Kidney glomerular epithelial cell (primary cell): ENCODE data around the gene MAB21L4.

Source experiments
- DNase-seq: peaks from one replicate; lab custom pipeline; 2025; lab: John Stamatoyannopoulos, UW

The MAB21L4 gene

DNA sequence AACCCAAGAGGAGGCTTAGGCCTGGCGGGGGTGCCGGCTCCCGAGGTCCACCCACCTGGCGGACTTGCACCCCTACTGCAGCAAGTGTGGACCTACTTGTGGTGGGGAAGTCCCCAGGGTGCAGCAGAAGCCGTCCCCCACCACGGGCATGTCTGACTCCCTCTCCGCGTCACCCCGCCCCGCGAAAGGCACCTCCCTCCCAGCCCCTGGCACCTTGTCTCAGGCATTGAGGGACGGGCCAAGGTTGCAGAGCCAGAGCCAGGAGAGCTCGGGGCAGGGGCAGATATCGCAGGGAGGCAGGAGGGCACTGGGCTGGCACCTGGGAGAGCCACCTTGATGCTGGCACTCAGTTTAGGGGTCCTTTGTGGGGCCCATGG is 29.2 kb upstream of the MAB21L4 start:
- no peak for DNase-seq

DNA sequence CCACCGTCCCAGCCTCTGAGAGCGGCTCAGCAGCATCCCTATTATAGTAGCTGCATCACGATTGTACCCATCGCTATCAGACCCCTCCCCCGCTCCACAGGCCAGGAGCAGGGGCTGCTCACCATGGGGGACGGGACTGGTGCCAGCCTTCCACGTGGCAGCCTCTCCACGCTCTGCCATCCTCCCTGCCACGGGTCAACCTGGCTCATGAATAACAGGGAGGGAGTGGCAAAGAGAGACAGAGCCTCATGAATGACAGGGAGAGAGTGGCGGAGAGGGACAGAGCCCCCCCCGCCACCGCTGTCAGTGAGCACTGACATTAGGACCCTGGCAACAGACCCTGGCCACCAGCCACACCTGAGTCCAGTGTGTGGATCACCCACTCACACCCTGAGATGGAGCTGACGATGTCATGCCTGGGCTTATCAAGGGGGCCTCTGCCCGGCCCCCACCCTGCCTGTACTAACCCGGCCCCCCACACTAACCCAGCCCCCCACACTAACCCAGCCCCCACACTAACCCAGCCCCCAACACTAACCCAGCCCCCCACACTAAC is 27.1 kb upstream of the MAB21L4 start:
- no peak for DNase-seq

DNA sequence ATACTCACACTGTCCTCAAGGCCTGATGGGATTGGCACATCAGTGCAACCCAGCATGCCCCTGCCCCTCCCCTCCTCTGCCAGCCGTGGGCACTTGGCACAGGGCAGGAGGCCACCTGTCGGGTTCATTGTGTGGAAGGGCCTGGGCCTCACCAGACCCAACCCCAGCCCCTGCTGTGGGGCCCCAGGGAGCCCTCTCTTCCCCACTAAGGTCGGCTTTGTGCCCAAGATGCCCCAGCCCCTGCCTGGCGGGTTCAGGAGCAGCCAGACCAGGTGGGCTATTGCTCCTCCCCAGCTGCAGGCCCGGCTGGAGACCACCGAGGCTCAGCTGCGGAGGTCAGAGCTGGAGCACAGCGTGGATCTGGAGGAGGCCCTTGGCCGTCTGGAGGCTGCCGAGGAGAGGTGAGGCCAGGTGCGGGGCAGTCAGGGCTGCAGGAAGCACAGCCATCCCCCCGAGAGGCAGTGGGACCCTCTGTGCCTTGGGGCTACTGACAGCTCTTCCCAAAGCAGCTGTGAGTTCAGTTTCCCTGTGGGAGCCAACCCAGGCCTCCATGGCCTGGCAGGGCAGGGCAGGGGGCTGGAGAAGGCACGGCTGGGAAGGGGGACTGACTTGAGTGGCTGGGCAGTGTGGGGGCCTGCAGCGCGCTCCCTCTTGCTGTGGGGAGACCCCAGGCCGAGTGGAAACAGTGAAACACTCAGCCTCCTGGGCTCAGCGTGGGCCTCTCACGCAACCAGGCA is 26.5 kb upstream of the MAB21L4 start:
- DNase-seq, result no peak

DNA sequence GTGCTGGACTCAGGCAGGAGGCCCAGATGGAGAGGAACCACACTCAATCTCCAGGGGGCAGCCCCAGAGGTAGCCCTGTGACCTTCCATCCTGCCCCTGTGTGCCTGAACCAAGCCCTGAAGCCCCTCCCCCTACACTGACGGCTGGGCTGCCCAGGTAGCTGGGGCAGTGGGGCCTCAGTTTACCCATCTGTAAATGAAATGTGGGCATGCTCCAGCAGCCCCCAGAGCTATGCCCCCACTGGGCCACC is 26.0 kb upstream of the MAB21L4 start:
- DNase-seq, result no peak

DNA sequence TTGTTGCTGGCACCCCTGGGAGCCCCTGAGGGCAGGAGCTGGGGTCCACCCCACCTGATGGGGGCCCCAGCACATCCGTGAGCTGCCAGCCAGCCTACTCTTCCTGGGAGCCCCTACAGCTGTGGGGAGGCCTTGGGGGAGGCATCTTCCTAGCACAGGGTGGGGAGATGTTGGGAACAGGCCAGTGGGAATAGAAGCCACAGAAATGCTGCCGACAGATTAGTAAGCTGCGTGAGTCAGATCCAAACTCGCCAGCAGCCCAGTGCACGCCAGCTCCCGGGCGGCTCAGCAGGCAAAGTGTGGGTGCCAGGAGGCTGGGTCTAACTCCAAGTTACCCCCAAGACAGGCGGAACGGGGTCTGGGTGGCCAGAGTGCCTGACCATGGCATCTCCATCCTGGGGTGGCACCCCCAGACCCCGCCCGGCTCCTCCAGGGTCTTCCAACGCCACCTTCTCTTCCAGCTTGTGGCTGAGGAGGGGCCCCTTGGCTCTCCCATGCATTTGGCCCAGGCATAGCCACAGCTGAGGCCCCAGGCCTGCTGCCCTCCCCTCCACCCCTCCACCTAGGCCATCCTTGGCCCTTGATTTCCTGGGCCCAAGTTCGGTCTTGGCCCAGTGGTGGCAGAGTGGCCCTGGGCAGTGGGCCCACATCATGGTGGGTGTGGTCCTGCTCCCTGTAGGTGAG is 25.5 kb upstream of the MAB21L4 start:
- no peak for DNase-seq

DNA sequence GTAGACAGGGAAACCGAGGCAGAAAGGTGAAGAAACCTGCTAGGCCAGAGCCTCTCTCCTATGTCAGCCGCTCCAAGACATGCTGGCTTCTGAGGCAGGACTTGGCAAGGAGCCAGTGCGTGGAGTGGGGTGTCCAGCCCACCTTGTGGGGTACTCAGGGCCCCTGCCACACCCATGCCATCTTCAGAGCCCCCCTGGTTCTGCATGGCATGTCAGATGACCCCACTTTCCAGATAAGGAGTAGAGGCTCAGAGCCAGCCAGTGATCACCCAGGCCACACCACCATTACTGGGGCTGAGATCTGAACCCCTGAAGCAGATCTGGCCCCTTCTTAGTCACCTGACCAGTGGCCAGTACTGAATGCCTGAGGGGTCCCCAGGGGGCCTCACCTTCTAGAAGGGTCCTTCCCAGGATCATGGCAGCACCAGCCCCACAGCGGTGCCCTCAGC is 24.9 kb upstream of the MAB21L4 start:
- no peak for DNase-seq

DNA sequence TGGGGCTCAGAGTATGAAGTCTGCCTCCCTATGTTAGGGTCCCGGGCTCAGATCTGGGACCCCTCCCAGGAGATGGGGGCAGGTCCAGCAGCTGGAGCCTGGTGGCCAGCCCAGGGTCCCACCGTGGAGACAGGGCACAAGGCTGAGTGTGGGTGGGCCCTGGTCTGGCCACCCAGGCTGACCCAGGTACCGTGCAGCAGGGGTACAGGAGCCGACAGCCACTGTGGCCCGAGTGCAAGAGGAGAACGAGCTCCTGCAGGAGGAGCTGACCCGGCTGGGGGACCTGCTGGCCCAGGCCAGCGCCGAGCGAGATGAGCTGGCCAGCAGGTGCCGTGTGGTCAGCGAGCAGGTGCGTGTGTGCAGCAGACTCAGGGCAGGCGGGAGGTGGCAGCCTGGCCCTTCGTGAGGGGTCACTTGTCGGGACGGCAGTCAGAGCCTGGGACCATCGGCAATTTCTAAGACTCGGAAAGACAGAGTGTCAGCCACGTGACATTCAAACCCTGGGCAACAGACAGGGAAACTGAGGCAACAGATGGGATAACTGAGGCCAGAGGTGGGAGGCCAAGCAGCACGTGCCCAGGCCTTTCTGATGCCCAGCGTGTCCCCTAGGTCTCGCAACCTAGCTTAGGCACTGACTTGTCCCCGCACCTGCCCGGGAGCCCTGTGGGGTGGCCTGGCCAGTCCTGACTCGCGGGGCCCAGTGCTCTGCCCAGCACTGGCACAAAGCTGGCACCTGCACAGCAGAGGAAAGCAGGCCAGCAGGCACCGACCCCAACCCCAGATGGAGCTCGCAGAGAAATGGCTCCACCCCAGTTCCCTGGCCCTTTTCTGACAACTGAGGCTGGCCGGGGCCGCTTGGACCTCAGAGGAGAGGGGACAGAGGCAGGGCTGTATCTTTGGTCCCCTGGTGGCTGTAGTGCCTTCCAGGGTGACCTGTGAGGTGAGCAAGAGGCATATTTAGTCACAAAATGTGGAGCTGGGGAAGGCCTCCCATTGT is 24.1 kb upstream of the MAB21L4 start:
- DNase-seq, result no peak

DNA sequence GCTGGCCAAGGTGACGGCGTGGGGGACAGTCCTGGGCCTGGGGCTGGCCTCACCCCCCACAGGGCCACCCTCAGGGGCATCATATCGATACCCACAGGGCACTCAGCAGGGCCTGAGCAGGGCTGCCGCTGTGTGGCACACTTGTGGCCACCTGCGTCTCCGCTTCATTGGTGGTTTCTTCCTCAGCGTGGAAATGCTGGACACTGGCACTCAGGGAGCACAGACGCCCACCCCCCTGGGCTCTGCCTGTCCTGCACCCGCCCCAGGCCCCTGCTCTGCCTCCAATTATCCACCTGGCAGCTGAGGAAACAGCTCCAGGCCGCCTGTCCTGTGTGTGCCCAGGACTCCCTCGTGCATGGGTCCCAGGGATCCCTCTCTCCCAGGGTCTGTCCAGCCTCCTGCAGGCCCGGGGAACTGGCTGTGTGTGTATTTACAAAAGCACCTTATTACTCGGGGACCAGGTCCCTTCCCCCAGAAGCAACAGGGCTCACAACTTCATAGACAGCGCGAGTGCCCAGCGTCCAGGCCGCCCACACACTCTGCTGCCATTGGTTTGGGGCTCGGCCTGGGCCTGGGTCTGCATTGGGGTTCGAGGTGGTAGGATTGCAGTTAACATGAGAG is 23.3 kb upstream of the MAB21L4 start:
- DNase-seq, result no peak

DNA sequence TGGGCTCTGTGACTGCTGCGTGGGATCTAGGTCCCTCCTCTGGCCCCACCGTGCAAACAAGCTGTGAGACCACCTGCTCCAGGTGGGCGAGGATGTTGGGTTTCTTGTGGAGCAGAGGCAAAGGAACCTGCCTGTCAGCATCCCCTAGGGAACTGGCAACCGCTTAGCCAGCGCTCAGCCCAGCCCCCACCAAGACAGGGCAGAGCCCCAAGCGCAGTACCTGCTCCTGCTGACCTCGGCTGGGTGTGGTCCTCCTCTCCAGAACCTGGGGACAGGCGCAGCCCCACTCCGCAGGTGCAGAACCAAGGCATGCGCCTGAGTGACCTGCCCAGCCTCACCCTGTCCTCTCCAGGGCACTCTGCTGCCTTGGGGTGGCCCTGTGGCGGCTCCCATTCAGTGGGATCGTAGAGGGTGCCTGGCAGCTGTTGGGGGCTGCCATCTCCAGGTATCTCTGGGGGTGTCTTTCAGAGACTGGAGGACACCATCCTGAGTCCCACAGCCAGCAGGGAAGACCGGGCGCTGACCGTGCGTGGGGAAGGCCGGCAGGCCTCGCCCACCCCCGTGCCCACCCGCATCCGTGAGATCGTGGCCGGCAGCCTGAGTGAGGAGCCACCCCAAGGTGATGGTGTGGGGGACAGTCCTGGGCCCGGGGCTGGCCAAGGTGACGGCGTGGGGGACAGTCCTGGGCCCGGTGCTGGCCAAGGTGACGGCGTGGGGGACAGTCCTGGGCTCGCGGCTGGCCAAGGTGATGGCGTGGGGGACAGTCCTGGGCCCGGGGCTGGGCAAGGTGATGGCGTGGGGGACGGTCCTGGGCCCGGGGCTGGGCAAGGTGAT is 22.5 kb upstream of the MAB21L4 start:
- no peak for DNase-seq

DNA sequence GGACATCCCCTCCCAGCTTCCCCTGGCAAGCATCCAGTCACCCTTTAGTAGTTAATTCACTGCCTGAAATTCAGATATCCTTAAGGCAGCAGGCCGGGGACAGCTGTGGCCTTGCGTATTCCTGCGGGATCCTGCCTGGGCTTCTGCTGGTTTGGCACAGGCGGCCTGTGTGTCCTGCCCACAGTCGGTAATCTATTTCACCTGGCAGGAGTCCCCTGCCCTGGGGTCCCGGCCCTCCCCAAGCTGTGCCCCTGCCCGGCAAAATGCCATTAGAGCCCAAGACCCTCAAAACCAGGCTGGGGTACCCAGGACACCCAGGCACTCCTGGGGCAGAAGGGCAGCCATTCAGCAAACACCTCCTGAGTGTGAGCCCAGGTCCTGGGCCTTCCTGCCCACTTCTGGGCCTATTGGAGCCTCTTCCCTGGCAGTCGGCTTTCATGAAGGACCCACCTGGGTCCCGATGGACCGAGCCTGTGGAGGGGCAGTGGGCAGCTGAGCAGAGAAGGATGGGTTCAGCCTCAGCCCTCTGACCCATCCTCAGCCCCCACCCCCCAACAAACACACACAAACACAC is 21.8 kb upstream of the MAB21L4 start:
- no peak for DNase-seq

DNA sequence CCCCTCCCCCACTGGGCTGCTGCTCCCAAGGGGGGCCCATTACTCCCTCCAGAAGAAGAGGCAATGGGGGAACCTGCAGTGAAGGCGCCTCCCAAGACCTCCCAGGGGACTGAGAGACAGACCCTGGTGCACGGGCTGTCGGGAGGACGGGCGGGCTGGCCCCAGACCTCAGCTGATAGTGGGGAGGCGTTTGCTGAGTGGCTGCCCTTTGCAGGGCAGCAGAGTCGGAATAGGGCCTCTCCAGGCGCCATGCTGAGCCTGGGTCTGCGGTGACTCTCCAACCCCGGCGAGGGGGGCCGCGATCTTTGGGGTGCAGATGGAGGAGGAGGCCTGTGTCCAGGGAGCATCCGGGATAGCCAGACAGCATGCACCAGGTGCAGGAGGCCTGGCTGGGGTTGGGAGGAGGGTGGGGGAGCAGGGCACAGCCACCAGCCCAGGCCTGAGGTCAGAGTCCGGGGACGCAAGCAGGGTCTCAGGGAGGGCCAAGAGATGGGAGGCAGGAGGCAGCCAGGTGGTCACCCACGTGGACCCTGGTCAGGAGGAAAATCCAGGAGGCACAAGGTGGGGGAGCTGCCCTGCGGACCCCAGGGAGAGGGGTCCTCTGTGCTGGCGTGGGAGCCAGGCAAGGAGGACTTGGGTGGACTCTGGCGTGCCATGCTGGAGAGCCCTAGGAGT is 21.2 kb upstream of the MAB21L4 start:
- no peak for DNase-seq

DNA sequence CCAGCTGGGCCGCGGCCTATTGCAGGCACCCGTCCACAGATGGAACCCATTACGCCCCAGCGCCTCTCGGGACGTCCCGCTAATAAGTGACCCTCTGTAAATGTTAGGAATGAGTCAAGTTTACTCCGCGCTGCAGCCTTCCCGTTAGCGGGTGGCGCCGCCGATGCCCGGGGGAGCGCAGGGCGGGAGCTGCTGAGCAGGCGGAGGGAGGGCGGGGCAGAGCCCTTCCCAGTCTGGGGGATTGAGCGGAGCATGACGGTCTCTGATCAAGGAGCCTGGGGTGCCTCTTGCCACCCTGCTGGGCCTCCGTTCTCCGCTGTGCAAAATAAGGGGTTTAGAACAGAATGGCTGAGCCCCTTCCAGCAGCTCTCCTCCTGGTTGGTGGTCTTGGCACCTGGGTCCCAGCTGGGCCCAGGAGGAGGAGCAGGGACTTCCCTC is 20.6 kb upstream of the MAB21L4 start:
- DNase-seq, result no peak

DNA sequence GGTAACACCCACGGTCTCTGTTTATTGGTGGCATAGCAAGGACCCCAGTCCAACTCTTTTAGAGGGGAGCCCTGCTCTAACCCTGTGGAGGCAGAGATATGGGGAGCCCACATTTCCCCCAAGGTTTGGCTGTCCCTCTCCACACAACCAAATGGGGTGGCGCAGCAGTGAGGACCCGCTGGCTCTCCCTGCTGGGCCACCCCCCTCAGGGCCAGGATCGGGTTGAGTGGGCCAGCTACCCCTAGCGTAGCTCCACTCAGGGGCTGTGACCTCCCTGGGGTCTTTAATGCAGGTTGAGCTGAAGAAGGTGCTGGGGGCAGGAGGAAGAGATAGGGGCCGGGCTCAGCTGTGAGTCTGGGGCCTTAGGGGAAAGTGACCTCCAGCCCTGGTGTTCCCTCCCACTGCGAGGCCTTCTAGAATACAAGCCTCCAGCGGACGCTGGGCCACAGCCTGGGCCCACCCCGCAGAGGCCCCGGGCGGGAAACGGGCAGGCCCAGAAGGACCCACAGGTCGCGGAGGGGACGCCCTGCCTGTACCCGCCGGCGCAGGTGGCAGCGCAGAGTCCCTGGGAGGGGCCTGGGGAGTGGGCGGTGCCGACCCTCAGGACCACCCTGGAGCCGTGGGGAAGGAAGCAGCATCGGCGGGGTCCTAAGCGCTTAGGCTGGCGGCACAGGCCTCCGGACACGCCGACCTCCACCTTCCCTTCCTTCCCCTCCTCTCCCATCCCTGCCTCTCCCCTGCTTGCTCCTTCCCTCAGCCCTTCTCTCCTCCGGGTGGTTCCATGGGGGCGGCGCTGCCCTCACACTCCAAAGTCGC is 19.8 kb upstream of the MAB21L4 start:
- no peak for DNase-seq

DNA sequence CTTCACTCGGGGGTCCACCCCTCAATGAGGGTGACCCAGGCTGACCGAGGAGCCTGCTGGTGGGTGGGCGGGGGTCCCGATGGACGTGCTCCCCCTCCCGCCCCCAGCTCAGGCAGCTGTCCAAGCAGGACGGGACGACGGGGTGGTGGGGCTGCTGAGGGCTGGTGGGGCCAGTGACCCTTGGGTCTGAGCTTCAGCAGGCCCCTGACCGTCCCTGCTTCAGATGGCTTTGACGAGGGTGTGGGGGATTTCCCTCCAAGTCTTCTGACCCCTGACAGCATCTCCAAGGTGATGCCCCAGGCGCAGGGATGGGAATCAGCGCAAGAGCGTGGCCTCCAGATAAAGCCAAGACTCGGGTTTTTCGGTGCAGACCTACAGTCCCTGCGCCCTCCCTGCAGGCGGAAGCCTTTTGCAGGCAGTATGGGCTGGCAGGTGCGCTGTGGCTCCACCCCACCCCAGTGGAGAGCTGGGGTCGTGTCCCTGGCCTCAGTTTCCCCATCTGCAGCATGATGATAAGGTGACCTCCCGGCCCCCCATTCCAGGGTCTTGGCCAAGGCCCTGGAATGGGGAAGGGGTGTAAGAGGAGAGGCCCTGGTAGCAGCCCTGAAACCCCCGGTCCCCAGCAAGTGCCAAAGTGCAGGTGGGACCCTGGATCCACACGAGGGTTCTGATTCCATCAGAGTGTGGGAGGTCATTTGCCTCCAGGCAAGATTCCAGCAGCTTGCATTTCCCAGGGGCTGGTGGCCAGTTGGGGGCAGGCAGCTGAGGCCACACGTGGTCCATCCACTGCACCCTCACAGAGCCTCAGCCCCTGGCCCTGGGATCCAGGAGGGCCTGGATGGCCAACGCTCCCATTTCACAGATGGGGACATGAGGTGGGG is 18.9 kb upstream of the MAB21L4 start:
- DNase-seq, result no peak

DNA sequence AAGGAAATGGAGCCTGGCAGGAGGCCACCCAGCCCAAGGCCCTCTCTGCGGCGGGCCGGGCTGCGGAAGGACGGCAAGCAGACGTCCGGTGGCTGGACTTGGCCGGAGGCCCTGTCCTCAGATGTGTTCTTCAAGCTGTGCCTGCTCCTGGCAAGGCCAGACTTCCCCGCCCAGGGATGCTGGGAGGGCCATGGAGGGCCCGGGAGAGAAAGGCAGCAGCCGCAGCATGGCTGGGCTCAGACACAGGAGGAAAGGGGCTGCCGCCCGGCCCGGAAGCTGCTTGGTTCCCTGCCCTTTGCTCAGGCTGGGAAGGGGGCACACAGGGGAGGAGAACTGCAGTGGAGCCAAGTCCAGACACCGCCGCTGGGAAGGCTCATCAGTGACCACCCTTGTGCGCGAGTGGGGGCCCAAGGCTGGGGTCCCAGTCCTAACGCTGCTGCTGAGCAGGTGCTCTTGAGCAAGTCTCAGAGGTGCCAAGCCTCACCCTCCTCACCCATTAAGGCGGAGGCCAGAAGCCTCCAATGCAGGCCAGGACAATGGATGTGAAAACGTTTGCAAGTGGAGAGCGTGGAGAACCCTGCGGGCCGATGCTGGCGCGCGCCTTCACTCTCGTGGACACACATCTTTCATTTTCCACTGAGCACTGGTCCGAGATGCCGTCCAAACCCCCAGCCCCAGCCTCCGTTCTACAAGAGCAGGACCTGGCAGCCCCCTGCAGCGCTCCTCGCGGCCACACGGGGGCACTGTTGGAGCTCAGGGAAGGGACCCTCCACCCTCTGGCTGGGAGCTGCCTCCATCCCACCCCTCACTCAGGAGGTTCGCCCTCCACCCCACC is 18.1 kb upstream of the MAB21L4 start:
- peak; percentile 13 for DNase-seq

DNA sequence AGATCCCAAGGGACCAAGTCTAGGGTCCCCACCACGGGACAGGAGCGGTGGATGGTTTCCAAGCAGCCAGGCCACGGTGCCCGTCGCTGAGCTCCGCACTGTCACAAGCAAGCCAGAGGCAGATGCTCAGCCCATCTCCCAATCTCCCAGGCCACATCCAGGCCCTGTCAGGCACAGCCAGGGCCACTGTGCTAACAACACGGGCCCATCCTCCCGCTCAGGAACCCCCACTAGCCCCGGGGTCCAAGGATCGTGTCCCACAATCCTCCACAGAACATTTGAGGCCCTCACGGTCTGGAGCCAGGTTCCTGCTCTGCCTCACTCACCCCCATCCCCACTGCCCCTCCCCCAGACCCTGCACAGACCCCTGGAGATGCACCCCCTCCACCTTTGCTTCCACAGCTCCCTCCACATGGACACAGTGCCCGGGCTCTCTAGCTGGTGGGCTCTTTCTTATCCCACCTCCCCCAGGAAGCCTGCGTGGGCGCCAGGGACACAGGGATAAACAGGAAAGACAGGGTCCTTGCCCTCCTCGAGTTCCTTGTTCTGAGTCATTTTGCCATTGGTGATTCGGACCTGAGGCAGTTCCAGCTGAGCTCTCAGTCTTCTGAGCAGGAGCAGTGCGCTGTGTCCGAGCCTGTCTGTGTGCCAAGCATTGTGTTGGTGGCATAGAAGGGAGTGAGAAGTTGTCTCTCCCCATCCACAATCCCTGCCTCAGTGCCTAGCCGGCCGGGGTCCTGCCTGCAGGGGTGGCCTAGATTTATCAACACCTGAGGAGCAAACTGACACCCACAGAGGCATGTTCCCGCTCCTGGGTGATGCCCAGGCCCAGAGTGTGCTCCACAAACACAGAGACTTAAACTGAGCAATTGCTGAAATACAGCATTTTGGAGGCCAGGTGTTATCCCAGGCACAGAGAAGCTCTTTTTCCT is 17.2 kb upstream of the MAB21L4 start:
- DNase-seq, result no peak
